Measurements from ENCODE around the gene PRSS33.

- TF ChIP-seq CTCF (IDR thresholded peaks at IDR 0.05) (no peak), POLR2A (IDR thresholded peaks at IDR 0.05) (no peak)
Observed at GRCh38 chr16:2766430-2767139, 20.8 kb downstream of the PRSS33 start.
